ENCODE measurements around the gene CHCHD6. TPM values are rescaled to one million over a fixed set of nuclear protein-coding genes. Genes with fewer than 3 reads are reported as not detected.

CHCHD6 gene
- total RNA-seq, 1 experiment from 2014 or later: 29.6 TPM

DNA sequence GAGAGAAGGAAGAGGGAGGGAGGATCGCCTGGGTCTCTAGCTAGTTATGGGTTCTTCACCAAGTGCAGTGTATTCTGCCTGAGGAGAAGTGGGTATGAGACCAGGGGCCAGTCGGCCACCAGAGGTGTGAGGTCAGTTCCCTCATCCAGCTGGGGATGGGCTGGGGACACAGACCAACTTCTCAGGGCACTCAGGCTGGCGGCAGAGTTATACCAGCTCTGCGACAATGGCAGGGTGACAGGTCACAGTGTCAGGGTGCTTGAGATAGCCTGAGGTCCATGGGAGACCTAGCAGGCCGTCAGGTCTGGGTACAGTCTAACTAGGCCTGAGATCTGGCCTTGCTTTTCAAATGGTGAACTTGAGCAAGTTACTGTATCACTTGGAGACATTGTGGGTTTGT lies 247.5 kb downstream of the CHCHD6 start:
- no peaks in the 10 kb centered on the region for H3K27me3 Mint-ChIP-seq (ENCODE audit: insufficient read depth, unreplicated experiment)
- ChIA-PET POLR2A (no interaction called here), CTCF (interaction anchor here (0.6 to 0.9 kb wide), 2 partner anchors 24 to 212 kb away, joined by 3 read pairs; no protein-coding TSS in a partner anchor)
- no peak overlapping the region for H3K27ac Mint-ChIP-seq (ENCODE audit: low read depth, unreplicated experiment)
- H3K36me3 Mint-ChIP-seq (ENCODE audit: insufficient read depth, unreplicated experiment): no peaks in the 10 kb centered on the region
- no TSS peak for BruUV-seq (replicated peaks)
- H3K4me1 Mint-ChIP-seq (ENCODE audit: insufficient read depth, unreplicated experiment): no peaks in the 10 kb centered on the region
- intact Hi-C loops (cut with micrococcal nuclease): no loop called here
- no peak overlapping the region for H3K4me3 Mint-ChIP-seq (ENCODE audit: unreplicated experiment)
- no peak for DNase-seq (ENCODE audit: unreplicated experiment)
- no peaks in the 10 kb centered on the region for H3K9me3 Mint-ChIP-seq (ENCODE audit: unreplicated experiment)
- TF ChIP-seq, protein P1, sequence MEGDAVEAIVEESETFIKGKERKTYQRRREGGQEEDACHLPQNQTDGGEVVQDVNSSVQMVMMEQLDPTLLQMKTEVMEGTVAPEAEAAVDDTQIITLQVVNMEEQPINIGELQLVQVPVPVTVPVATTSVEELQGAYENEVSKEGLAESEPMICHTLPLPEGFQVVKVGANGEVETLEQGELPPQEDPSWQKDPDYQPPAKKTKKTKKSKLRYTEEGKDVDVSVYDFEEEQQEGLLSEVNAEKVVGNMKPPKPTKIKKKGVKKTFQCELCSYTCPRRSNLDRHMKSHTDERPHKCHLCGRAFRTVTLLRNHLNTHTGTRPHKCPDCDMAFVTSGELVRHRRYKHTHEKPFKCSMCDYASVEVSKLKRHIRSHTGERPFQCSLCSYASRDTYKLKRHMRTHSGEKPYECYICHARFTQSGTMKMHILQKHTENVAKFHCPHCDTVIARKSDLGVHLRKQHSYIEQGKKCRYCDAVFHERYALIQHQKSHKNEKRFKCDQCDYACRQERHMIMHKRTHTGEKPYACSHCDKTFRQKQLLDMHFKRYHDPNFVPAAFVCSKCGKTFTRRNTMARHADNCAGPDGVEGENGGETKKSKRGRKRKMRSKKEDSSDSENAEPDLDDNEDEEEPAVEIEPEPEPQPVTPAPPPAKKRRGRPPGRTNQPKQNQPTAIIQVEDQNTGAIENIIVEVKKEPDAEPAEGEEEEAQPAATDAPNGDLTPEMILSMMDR (IDR thresholded peaks at IDR 0.05; ENCODE audit: unreplicated experiment): no peak

DNA sequence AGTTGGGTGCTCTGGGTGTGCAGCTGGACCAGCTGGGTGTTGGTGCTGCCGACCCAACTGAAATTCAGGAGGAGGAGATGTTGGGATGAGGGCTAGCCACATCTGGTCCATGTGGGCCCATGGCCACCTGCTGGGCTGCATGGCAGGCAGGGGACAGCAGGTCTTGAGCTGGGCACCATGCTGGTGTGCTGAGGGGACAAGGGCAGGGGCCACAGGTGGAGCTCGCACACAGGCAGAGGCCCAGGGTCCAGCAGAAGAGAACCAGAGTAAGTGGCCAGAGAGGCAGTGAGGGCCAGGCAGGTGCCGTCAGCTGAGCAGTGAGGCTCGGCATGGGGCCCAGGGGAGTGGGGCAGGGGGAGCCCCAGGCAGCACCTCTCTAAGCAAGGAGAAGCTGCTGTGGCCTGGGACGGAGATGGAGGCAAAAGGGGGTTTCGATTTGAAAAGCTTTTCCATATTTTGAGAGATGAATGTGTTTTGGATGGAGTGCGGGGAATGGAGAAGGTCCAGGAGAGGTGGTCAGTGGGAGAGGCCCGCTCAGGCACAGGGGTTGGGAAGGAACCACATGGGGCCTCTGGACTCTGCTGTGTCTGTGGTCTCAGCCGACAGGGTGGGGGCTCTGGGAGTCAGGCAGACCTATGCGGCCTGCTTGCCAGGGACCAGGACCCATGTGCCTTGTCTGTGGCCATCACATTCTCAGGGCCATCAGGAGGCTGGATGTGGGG lies 248.4 kb downstream of the CHCHD6 start:
- TF ChIP-seq, protein P1 (IDR thresholded peaks at IDR 0.05; ENCODE audit: unreplicated experiment): no peak
- POLR2A ChIA-PET: no interaction called here
- CTCF ChIA-PET: interaction anchor here (0.9 kb wide), 1 partner anchor 25 kb away, joined by 3 read pairs; no protein-coding TSS in a partner anchor
- H3K9me3 Mint-ChIP-seq (ENCODE audit: unreplicated experiment): no peaks in the 10 kb centered on the region
- no peaks in the 10 kb centered on the region for H3K4me1 Mint-ChIP-seq (ENCODE audit: insufficient read depth, unreplicated experiment)
- H3K36me3 Mint-ChIP-seq (ENCODE audit: insufficient read depth, unreplicated experiment): no peaks in the 10 kb centered on the region
- BruUV-seq (replicated peaks): no TSS peak
- intact Hi-C loops (cut with micrococcal nuclease): no loop called here
- H3K4me3 Mint-ChIP-seq (ENCODE audit: unreplicated experiment): no peak overlapping the region
- H3K27me3 Mint-ChIP-seq (ENCODE audit: insufficient read depth, unreplicated experiment): no peaks in the 10 kb centered on the region
- no peak for DNase-seq (ENCODE audit: unreplicated experiment)
- H3K27ac Mint-ChIP-seq (ENCODE audit: low read depth, unreplicated experiment): no peak overlapping the region

DNA sequence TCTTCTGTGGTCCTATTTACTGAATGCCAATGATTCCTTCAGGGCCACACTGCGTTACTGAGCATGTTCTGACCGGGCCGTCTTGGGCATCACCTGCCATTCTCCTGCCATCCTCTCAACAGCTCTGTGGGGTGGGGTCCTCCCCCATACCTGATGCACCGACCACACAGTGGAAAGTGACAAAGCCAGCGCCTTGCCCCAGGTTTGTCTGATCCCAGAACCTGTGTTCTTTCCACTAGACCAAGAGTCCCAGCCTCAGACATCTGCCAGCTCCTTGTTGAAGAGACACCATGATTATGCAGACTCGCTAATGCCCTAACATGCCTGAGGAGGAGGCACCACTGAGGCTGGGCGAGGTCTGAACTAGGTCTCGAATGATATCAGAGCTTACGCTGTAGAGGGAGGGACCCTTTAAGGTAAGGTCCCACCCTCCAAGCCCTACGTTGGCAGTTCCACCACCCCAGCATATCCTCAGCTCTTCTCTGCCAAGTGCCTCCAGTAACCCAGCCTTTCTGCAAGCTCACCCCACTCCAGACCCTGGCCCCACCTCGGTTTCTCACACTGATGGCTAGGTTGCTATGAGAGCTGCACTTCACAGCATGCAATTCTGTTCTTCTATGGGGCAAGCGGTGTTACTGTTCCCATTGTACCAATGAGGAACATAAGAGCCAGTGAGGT lies 249.1 kb downstream of the CHCHD6 start:
- H3K9me3 Mint-ChIP-seq (ENCODE audit: unreplicated experiment): no peaks in the 10 kb centered on the region
- ChIA-PET POLR2A (no interaction called here), CTCF (interaction anchor here (1.0 kb wide), 1 partner anchor 592 kb away, joined by 4 read pairs; no protein-coding TSS in a partner anchor)
- no peak overlapping the region for H3K4me3 Mint-ChIP-seq (ENCODE audit: unreplicated experiment)
- BruUV-seq (replicated peaks): no TSS peak
- no peaks in the 10 kb centered on the region for H3K4me1 Mint-ChIP-seq (ENCODE audit: insufficient read depth, unreplicated experiment)
- no peaks in the 10 kb centered on the region for H3K27me3 Mint-ChIP-seq (ENCODE audit: insufficient read depth, unreplicated experiment)
- no peaks in the 10 kb centered on the region for H3K36me3 Mint-ChIP-seq (ENCODE audit: insufficient read depth, unreplicated experiment)
- intact Hi-C loops (cut with micrococcal nuclease): no loop called here
- DNase-seq (ENCODE audit: unreplicated experiment): no peak
- H3K27ac Mint-ChIP-seq (ENCODE audit: low read depth, unreplicated experiment): no peak overlapping the region
- TF ChIP-seq, protein P1 (IDR thresholded peaks at IDR 0.05; ENCODE audit: unreplicated experiment): no peak

DNA sequence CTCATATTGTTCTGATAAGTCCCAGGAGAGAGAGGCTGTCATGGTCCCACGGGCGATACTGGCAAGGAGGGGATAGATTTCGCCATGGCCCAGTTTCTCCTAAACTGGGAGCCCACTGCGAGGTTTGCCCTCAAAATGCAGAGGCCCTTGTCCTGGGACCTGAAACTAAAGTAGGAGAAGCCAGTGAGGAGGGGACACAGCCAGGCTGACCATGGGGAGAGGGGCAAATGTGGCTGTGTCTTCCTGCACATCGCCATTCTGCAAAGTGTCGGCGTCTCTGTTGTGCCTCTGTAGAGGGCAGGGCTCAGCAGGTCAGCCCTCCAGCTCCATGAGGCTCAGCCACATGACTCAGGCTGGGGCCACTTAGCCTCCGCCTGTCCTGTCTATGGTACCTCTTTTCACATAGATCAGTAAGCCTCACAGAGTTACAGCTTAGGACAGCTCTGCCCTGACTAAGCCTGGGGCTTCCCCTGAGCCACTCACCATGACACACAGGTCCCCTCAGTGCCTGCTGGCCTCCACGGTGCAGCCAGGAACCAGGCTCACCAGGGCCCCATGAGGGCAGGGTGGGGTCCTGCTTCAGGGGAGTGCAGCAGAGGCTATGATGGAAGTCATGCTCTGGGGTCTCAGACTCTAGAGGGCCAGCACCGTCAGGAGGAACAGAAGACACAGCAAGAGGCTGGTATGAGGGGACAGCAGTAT lies 250.3 kb downstream of the CHCHD6 start:
- CTCF ChIA-PET: no interaction called here
- no peak overlapping the region for H3K4me3 Mint-ChIP-seq (ENCODE audit: unreplicated experiment)
- TF ChIP-seq, protein P1 (IDR thresholded peaks at IDR 0.05; ENCODE audit: unreplicated experiment): no peak
- POLR2A ChIA-PET: no interaction called here
- H3K27me3 Mint-ChIP-seq (ENCODE audit: insufficient read depth, unreplicated experiment): no peaks in the 10 kb centered on the region
- no peaks in the 10 kb centered on the region for H3K9me3 Mint-ChIP-seq (ENCODE audit: unreplicated experiment)
- intact Hi-C loops (cut with micrococcal nuclease): no loop called here
- no peaks in the 10 kb centered on the region for H3K4me1 Mint-ChIP-seq (ENCODE audit: insufficient read depth, unreplicated experiment)
- H3K36me3 Mint-ChIP-seq (ENCODE audit: insufficient read depth, unreplicated experiment): peaks cover 7% of the 10 kb centered on the region
- DNase-seq (ENCODE audit: unreplicated experiment): no peak
- no TSS peak for BruUV-seq (replicated peaks)
- H3K27ac Mint-ChIP-seq (ENCODE audit: low read depth, unreplicated experiment): no peak overlapping the region
